ENCODE results near the gene PALLD.

The PALLD gene

GRCh38 chr4:168472920-168473319, 23.9 kb upstream of the PALLD start:
- no peak overlapping the region for H3K27ac ChIP-seq (replicated peaks; ENCODE audit: low read length)
- no peaks in the 10 kb centered on the region for H3K36me3 ChIP-seq (replicated peaks in 1 of 2; ENCODE audit: control insufficient read depth in 2 of 2, insufficient read depth in 2 of 2, low read length in 2 of 2)
- DNase-seq (ENCODE audit: low spot score) = no peak
- no CpG with 5 or more reads among the region's 2 CpGs for WGBS, 2 donors (ENCODE audit: extremely low coverage in 2 of 2, insufficient read length in 2 of 2, insufficient replicate concordance in 1 of 2)
- no peaks in the 10 kb centered on the region for H3K4me1 ChIP-seq (ENCODE audit: control insufficient read depth in 2 of 2, insufficient read depth in 1 of 2, low read depth in 1 of 2, low read length in 2 of 2)
- H2BK15ac ChIP-seq (ENCODE audit: low read length) = no peak overlapping the region
- H3K4me2 ChIP-seq (ENCODE audit: insufficient read depth, low read length, poor library complexity, severe bottlenecking) = no peak overlapping the region
- no peak overlapping the region for H2AFZ ChIP-seq (ENCODE audit: low read length)
- H2BK120ac ChIP-seq (ENCODE audit: low read depth, low read length) = no peak overlapping the region
- no peaks in the 10 kb centered on the region for H3K27me3 ChIP-seq (ENCODE audit: control insufficient read depth in 3 of 3, insufficient read depth in 3 of 3, low read depth in 1 of 3, low read length in 3 of 3)
- H2BK12ac ChIP-seq (ENCODE audit: low read length) = no peak overlapping the region
- no peak overlapping the region for H4K8ac ChIP-seq (ENCODE audit: low read depth, low read length)
- no peak overlapping the region for H3K4ac ChIP-seq (ENCODE audit: low read length)
- no peak overlapping the region for H2AK5ac ChIP-seq (ENCODE audit: low read depth, low read length)
- H3K9me3 ChIP-seq (replicated peaks in 1 of 2; ENCODE audit: control insufficient read depth in 2 of 2, insufficient read depth in 1 of 2, low read depth in 1 of 2, low read length in 2 of 2) = peaks cover 0 to under 1% of the 10 kb centered on the region in 2 donors
- H3K9ac ChIP-seq (ENCODE audit: low read depth, low read length, poor library complexity) = no peak overlapping the region
- H3K18ac ChIP-seq (ENCODE audit: low read length) = no peak overlapping the region
- no peak overlapping the region for H2BK5ac ChIP-seq (ENCODE audit: low read length)
- H3K14ac ChIP-seq (ENCODE audit: low read length) = no peak overlapping the region
- no peaks in the 10 kb centered on the region for H3K79me1 ChIP-seq (ENCODE audit: low read depth, low read length)
- H3K4me3 ChIP-seq (ENCODE audit: low read length in 2 of 2) = no peak overlapping the region
- no peak overlapping the region for H3K23ac ChIP-seq (ENCODE audit: low read depth, low read length, poor library complexity)
- no peak overlapping the region for H4K91ac ChIP-seq (ENCODE audit: low read depth, low read length, poor library complexity)

DNA sequence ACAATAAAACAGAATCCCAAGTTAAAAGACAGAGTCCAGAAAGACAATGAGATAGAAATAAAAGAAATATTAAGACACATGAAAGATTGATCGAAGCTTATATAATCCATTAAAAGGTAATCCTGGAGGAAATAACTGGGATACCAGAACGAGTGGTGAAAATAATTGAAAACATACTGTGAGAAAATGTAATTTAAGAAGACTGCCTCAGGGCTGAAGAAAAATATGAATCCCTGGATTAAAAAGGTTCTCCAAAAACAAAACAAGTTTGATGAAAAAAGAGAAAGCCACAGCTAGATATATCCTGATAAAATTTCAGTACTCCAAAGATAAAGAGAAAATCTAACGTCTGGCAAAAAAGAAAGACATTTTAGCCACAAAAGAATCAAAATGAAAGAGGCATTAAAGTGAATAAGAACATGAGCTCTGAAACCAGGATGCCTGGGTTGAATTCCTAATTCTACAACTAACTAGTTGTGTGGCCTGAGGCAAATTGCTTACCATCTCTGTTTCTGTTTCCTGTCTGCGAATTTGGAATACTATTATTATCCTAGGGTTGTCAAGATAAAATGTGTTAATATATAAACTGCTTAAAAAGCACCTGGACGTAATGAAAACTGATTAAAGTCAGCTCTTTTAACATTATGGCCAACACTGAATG, 22.1 kb upstream of the PALLD start:
- Histone ChIP-seq H2AFZ (ENCODE audit: low read length) (no peak overlapping the region), H2BK12ac (ENCODE audit: low read length) (no peak overlapping the region), H3K4ac (ENCODE audit: low read length) (no peak overlapping the region), H3K4me2 (ENCODE audit: insufficient read depth, low read length, poor library complexity, severe bottlenecking) (no peak overlapping the region), H3K36me3 (replicated peaks in 1 of 2; ENCODE audit: control insufficient read depth in 2 of 2, insufficient read depth in 2 of 2, low read length in 2 of 2) (no peaks in the 10 kb centered on the region), H2BK120ac (ENCODE audit: low read depth, low read length) (no peak overlapping the region), H3K23ac (ENCODE audit: low read depth, low read length, poor library complexity) (no peak overlapping the region), H2BK15ac (ENCODE audit: low read length) (no peak overlapping the region), H4K91ac (ENCODE audit: low read depth, low read length, poor library complexity) (no peak overlapping the region), H3K18ac (ENCODE audit: low read length) (no peak overlapping the region), H2AK5ac (ENCODE audit: low read depth, low read length) (no peak overlapping the region), H3K9me3 (replicated peaks in 1 of 2; ENCODE audit: control insufficient read depth in 2 of 2, insufficient read depth in 1 of 2, low read depth in 1 of 2, low read length in 2 of 2) (no peaks in the 10 kb centered on the region), H3K27me3 (ENCODE audit: control insufficient read depth in 3 of 3, insufficient read depth in 3 of 3, low read depth in 1 of 3, low read length in 3 of 3) (no peaks in the 10 kb centered on the region), H2BK5ac (ENCODE audit: low read length) (no peak overlapping the region), H3K9ac (ENCODE audit: low read depth, low read length, poor library complexity) (no peak overlapping the region), H4K8ac (ENCODE audit: low read depth, low read length) (no peak overlapping the region), H3K4me3 (ENCODE audit: low read length in 2 of 2) (no peak overlapping the region), H3K4me1 (ENCODE audit: control insufficient read depth in 2 of 2, insufficient read depth in 1 of 2, low read depth in 1 of 2, low read length in 2 of 2) (no peaks in the 10 kb centered on the region), H3K79me1 (ENCODE audit: low read depth, low read length) (no peaks in the 10 kb centered on the region), H3K27ac (replicated peaks; ENCODE audit: low read length) (no peak overlapping the region), H3K14ac (ENCODE audit: low read length) (no peak overlapping the region)
- no CpG with 5 or more reads among the region's 5 CpGs for WGBS, 2 donors (ENCODE audit: extremely low coverage in 2 of 2, insufficient read length in 2 of 2, insufficient replicate concordance in 1 of 2)
- no peak for DNase-seq (ENCODE audit: low spot score)

DNA sequence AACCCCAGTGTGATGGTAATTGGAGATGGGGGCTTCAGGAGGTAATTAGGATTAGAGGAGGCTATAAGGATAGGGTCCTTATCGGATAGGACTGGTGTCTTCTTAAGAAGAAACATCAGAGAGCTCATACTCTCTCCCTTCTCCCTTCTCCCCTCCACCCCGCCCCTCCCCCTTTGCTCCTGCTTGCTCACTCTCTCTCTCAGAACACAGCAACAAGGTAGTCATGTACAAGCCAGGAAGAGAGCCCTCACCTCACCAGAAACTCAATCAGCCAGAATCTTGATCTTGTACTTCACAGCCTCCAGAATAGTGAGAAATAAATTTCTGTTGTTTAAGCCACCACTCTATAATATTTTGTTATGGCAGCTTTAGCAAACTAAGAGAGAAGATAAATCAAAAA, 21.1 kb upstream of the PALLD start:
- H2BK15ac ChIP-seq (ENCODE audit: low read length) = no peak overlapping the region
- H3K4me2 ChIP-seq (ENCODE audit: insufficient read depth, low read length, poor library complexity, severe bottlenecking) = no peak overlapping the region
- WGBS, 2 donors (ENCODE audit: extremely low coverage in 2 of 2, insufficient read length in 2 of 2, insufficient replicate concordance in 1 of 2) = no CpG with 5 or more reads among the region's 2 CpGs

GRCh38 chr4:168478868-168479267, 18.0 kb upstream of the PALLD start:
- Histone ChIP-seq H3K23ac (ENCODE audit: low read depth, low read length, poor library complexity) (no peak overlapping the region), H3K4me3 (ENCODE audit: low read length in 2 of 2) (no peak overlapping the region), H4K91ac (ENCODE audit: low read depth, low read length, poor library complexity) (no peak overlapping the region), H2AFZ (ENCODE audit: low read length) (no peak overlapping the region), H3K18ac (ENCODE audit: low read length) (no peak overlapping the region), H4K8ac (ENCODE audit: low read depth, low read length) (no peak overlapping the region), H3K36me3 (replicated peaks in 1 of 2; ENCODE audit: control insufficient read depth in 2 of 2, insufficient read depth in 2 of 2, low read length in 2 of 2) (no peaks in the 10 kb centered on the region), H3K27ac (replicated peaks; ENCODE audit: low read length) (no peak overlapping the region), H3K14ac (ENCODE audit: low read length) (no peak overlapping the region), H2AK5ac (ENCODE audit: low read depth, low read length) (no peak overlapping the region), H3K4ac (ENCODE audit: low read length) (no peak overlapping the region), H3K9ac (ENCODE audit: low read depth, low read length, poor library complexity) (no peak overlapping the region), H3K4me1 (ENCODE audit: control insufficient read depth in 2 of 2, insufficient read depth in 1 of 2, low read depth in 1 of 2, low read length in 2 of 2) (no peaks in the 10 kb centered on the region), H2BK15ac (ENCODE audit: low read length) (no peak overlapping the region), H3K4me2 (ENCODE audit: insufficient read depth, low read length, poor library complexity, severe bottlenecking) (no peak overlapping the region), H2BK12ac (ENCODE audit: low read length) (no peak overlapping the region), H3K79me1 (ENCODE audit: low read depth, low read length) (no peaks in the 10 kb centered on the region), H2BK120ac (ENCODE audit: low read depth, low read length) (no peak overlapping the region), H2BK5ac (ENCODE audit: low read length) (no peak overlapping the region), H3K9me3 (replicated peaks in 1 of 2; ENCODE audit: control insufficient read depth in 2 of 2, insufficient read depth in 1 of 2, low read depth in 1 of 2, low read length in 2 of 2) (no peaks in the 10 kb centered on the region), H3K27me3 (ENCODE audit: control insufficient read depth in 3 of 3, insufficient read depth in 3 of 3, low read depth in 1 of 3, low read length in 3 of 3) (peaks cover 0 to 2% (median 0%) of the 10 kb centered on the region in 3 experiments)
- WGBS, 2 donors (ENCODE audit: extremely low coverage in 2 of 2, insufficient read length in 2 of 2, insufficient replicate concordance in 1 of 2) = 100% methylated on average over 2 of the region's 3 CpGs; no CpG with 5 or more reads in 1 of the 2 donors
- DNase-seq (ENCODE audit: low spot score) = no peak

More for the DNA sequence above, 21.1 kb upstream of the PALLD start:
- Histone ChIP-seq H4K91ac (ENCODE audit: low read depth, low read length, poor library complexity) (no peak overlapping the region), H2AK5ac (ENCODE audit: low read depth, low read length) (no peak overlapping the region), H3K18ac (ENCODE audit: low read length) (no peak overlapping the region), H3K79me1 (ENCODE audit: low read depth, low read length) (no peaks in the 10 kb centered on the region), H4K8ac (ENCODE audit: low read depth, low read length) (no peak overlapping the region), H3K4ac (ENCODE audit: low read length) (no peak overlapping the region), H2BK5ac (ENCODE audit: low read length) (no peak overlapping the region), H3K9ac (ENCODE audit: low read depth, low read length, poor library complexity) (no peak overlapping the region), H3K4me1 (ENCODE audit: control insufficient read depth in 2 of 2, insufficient read depth in 1 of 2, low read depth in 1 of 2, low read length in 2 of 2) (no peaks in the 10 kb centered on the region), H3K4me3 (ENCODE audit: low read length in 2 of 2) (no peak overlapping the region), H2BK120ac (ENCODE audit: low read depth, low read length) (no peak overlapping the region), H3K23ac (ENCODE audit: low read depth, low read length, poor library complexity) (no peak overlapping the region), H3K9me3 (replicated peaks in 1 of 2; ENCODE audit: control insufficient read depth in 2 of 2, insufficient read depth in 1 of 2, low read depth in 1 of 2, low read length in 2 of 2) (no peaks in the 10 kb centered on the region), H3K27me3 (ENCODE audit: control insufficient read depth in 3 of 3, insufficient read depth in 3 of 3, low read depth in 1 of 3, low read length in 3 of 3) (no peaks in the 10 kb centered on the region), H3K14ac (ENCODE audit: low read length) (no peak overlapping the region), H2AFZ (ENCODE audit: low read length) (peak overlapping the region; percentile 59), H2BK12ac (ENCODE audit: low read length) (no peak overlapping the region), H3K36me3 (replicated peaks in 1 of 2; ENCODE audit: control insufficient read depth in 2 of 2, insufficient read depth in 2 of 2, low read length in 2 of 2) (no peaks in the 10 kb centered on the region), H3K27ac (replicated peaks; ENCODE audit: low read length) (no peak overlapping the region)
- no peak for DNase-seq (ENCODE audit: low spot score)

Data from neuronal stem cell (in vitro differentiated cells).